ENCODE measurements around the gene PPFIA2.

PPFIA2 gene

GRCh38 chr12:81365284-81365683, 393.9 kb downstream of the PPFIA2 start:
- Histone ChIP-seq H3K36me3 (no peaks in the 10 kb centered on the region), H3K4me3 (ENCODE audit: low read depth in 1 of 2, low read length in 1 of 2) (no peak overlapping the region), H3K27ac (no peak overlapping the region), H3K9me3 (no peaks in the 10 kb centered on the region), H3K4me1 (ENCODE audit: control insufficient read depth in 1 of 2, insufficient read depth in 1 of 2, low read depth in 1 of 2, low read length in 1 of 2) (no peaks in the 10 kb centered on the region), H3K27me3 (no peaks in the 10 kb centered on the region)
- TF ChIP-seq, protein P1, sequence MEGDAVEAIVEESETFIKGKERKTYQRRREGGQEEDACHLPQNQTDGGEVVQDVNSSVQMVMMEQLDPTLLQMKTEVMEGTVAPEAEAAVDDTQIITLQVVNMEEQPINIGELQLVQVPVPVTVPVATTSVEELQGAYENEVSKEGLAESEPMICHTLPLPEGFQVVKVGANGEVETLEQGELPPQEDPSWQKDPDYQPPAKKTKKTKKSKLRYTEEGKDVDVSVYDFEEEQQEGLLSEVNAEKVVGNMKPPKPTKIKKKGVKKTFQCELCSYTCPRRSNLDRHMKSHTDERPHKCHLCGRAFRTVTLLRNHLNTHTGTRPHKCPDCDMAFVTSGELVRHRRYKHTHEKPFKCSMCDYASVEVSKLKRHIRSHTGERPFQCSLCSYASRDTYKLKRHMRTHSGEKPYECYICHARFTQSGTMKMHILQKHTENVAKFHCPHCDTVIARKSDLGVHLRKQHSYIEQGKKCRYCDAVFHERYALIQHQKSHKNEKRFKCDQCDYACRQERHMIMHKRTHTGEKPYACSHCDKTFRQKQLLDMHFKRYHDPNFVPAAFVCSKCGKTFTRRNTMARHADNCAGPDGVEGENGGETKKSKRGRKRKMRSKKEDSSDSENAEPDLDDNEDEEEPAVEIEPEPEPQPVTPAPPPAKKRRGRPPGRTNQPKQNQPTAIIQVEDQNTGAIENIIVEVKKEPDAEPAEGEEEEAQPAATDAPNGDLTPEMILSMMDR (IDR thresholded peaks at IDR 0.05) = no peak

- H3K4me1 ChIP-seq (ENCODE audit: control insufficient read depth in 1 of 2, insufficient read depth in 1 of 2, low read depth in 1 of 2, low read length in 1 of 2) = no peaks in the 10 kb centered on the region
- H3K4me3 ChIP-seq (ENCODE audit: low read depth in 1 of 2, low read length in 1 of 2) = no peak overlapping the region
- no peak overlapping the region for H3K27ac ChIP-seq
- H3K36me3 ChIP-seq = no peaks in the 10 kb centered on the region
- TF ChIP-seq, protein P1 (IDR thresholded peaks at IDR 0.05) = no peak
- no peaks in the 10 kb centered on the region for H3K27me3 ChIP-seq
- no peaks in the 10 kb centered on the region for H3K9me3 ChIP-seq
These were observed 398.2 kb downstream of the PPFIA2 start for GRCh38 chr12:81360916-81361315.

GRCh38 chr12:81359736-81360135, 399.4 kb downstream of the PPFIA2 start:
- TF ChIP-seq, protein P1 (IDR thresholded peaks at IDR 0.05) = no peak
- no peaks in the 10 kb centered on the region for H3K4me1 ChIP-seq (ENCODE audit: control insufficient read depth in 1 of 2, insufficient read depth in 1 of 2, low read depth in 1 of 2, low read length in 1 of 2)
- H3K27ac ChIP-seq = no peak overlapping the region
- H3K36me3 ChIP-seq = no peaks in the 10 kb centered on the region
- no peaks in the 10 kb centered on the region for H3K9me3 ChIP-seq
- no peak overlapping the region for H3K4me3 ChIP-seq (ENCODE audit: low read depth in 1 of 2, low read length in 1 of 2)
- no peaks in the 10 kb centered on the region for H3K27me3 ChIP-seq

- TF ChIP-seq, protein P1 (IDR thresholded peaks at IDR 0.05) = no peak
- no peaks in the 10 kb centered on the region for H3K4me1 ChIP-seq (ENCODE audit: control insufficient read depth in 1 of 2, insufficient read depth in 1 of 2, low read depth in 1 of 2, low read length in 1 of 2)
- no peak overlapping the region for H3K27ac ChIP-seq
- H3K9me3 ChIP-seq = no peaks in the 10 kb centered on the region
- no peak overlapping the region for H3K4me3 ChIP-seq (ENCODE audit: low read depth in 1 of 2, low read length in 1 of 2)
- H3K36me3 ChIP-seq = no peaks in the 10 kb centered on the region
- no peaks in the 10 kb centered on the region for H3K27me3 ChIP-seq
These were observed 404.7 kb downstream of the PPFIA2 start for GRCh38 chr12:81354327-81354932.

DNA sequence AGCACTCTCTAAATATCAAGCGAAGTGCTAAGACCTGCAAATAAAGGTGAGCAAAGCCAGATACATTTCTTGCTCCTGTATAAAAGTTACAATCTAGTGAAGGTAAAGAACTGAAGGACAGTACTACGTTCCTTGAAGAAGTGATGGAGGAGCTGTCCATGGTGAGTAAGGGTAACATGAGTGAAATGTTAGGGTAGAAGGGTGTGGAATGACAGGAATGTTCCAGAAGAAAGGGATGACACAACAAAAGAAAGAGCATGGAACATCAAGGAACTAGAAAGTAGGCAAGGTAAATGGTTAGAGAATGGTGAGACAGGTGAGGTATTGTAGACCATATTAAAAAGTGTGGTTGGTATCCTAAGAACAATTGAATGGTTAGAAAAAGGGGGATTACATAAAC, 408.8 kb downstream of the PPFIA2 start:
- no peak overlapping the region for H3K27ac ChIP-seq
- H3K4me1 ChIP-seq (ENCODE audit: control insufficient read depth in 1 of 2, insufficient read depth in 1 of 2, low read depth in 1 of 2, low read length in 1 of 2) = no peaks in the 10 kb centered on the region
- H3K27me3 ChIP-seq = no peaks in the 10 kb centered on the region
- H3K9me3 ChIP-seq = no peaks in the 10 kb centered on the region
- no peaks in the 10 kb centered on the region for H3K36me3 ChIP-seq
- no peak overlapping the region for H3K4me3 ChIP-seq (ENCODE audit: low read depth in 1 of 2, low read length in 1 of 2)
- TF ChIP-seq, protein P1 (IDR thresholded peaks at IDR 0.05) = no peak
